HEK293T (cell line): ENCODE results near the gene OR10A5.

Experiments
- ARNT ChIP-seq: fragments of 450-650 bp; IDR thresholded peaks from 2 replicates; pipeline ENCODE4 v1.6.1; 2017; ENCODE audit warnings: mild to moderate bottlenecking
- BHLHE40 ChIP-seq: fragments of 450-650 bp; IDR thresholded peaks from 2 replicates; pipeline ENCODE4 v1.6.1; 2016; ENCODE audit warnings: mild to moderate bottlenecking, moderate library complexity, borderline replicate concordance
- ELF4 ChIP-seq: fragments of 450-650 bp; IDR thresholded peaks from 2 replicates; pipeline ENCODE4 v1.6.1; 2017; ENCODE audit warnings: antibody characterized with exemption
- FOXA1 ChIP-seq: fragments of 450-650 bp; IDR thresholded peaks from 2 replicates; pipeline ENCODE4 v1.6.1; 2016; ENCODE audit warnings: mild to moderate bottlenecking
- FOXK2 ChIP-seq: fragments of 450-650 bp; IDR thresholded peaks from 2 replicates; pipeline ENCODE4 v1.6.1; 2016; ENCODE audit warnings: mild to moderate bottlenecking
- FOXM1 ChIP-seq: fragments of 450-650 bp; IDR thresholded peaks from 2 replicates; pipeline ENCODE4 v1.6.1; 2017; ENCODE audit warnings: mild to moderate bottlenecking, borderline replicate concordance
- HDGF ChIP-seq: fragments of 450-650 bp; IDR thresholded peaks from 2 replicates; pipeline ENCODE4 v1.6.1; 2017; ENCODE audit warnings: antibody characterized with exemption, borderline replicate concordance
- LEF1 ChIP-seq: fragments of 450-650 bp; IDR thresholded peaks from 2 replicates; pipeline ENCODE4 v1.6.1; 2017; ENCODE audit warnings: mild to moderate bottlenecking, borderline replicate concordance
- NFRKB ChIP-seq: fragments of 450-650 bp; IDR thresholded peaks from 2 replicates; pipeline ENCODE4 v1.6.1; 2016; ENCODE audit warnings: mild to moderate bottlenecking, moderate library complexity
- SP1 ChIP-seq: fragments of 450-650 bp; IDR thresholded peaks from 2 replicates; pipeline ENCODE4 v1.6.1; 2017
- TARDBP ChIP-seq: fragments of 450-650 bp; IDR thresholded peaks from 2 replicates; pipeline ENCODE4 v1.6.1; 2016
- TF ChIP-seq, protein P1 (sequence below): fragments of 450-650 bp; IDR thresholded peaks from 2 replicates; pipeline ENCODE4 v1.6.1; 2016

DNA sequence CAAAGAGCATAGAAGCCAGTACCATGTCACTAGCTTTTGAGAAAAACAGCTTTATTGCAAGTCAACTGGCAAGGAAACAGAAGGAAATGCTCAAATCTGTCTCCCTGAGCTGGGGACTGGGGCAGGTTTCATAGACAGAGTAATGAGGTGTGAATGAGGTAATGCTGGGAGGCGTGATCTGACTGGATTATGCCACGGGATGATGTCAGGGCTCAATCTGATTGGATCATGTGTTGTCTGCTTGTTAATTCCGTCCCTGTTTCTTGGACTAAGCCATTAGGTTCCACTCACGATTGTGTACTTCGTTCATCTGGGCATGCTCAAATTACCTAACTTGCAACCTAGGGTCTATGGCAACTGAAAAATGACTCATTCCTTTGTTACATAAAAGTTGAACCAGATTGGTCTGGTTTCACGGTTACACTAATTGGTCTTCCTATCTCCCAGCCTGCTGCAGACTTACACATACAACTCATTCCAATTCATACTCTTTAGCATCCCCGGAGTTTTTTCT is 20.2 kb upstream of the OR10A5 start:
- TF ChIP-seq FOXM1 (no peak), NFRKB (no peak), TARDBP (no peak), SP1 (no peak), FOXA1 (no peak), HDGF (no peak), FOXK2 (no peak), ARNT (no peak), BHLHE40 (no peak), LEF1 (no peak), ELF4 (no peak)
- TF ChIP-seq, protein P1, sequence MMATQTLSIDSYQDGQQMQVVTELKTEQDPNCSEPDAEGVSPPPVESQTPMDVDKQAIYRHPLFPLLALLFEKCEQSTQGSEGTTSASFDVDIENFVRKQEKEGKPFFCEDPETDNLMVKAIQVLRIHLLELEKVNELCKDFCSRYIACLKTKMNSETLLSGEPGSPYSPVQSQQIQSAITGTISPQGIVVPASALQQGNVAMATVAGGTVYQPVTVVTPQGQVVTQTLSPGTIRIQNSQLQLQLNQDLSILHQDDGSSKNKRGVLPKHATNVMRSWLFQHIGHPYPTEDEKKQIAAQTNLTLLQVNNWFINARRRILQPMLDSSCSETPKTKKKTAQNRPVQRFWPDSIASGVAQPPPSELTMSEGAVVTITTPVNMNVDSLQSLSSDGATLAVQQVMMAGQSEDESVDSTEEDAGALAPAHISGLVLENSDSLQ, result no peak
